ENCODE results near the gene LAMA5.

The LAMA5 gene

DNA sequence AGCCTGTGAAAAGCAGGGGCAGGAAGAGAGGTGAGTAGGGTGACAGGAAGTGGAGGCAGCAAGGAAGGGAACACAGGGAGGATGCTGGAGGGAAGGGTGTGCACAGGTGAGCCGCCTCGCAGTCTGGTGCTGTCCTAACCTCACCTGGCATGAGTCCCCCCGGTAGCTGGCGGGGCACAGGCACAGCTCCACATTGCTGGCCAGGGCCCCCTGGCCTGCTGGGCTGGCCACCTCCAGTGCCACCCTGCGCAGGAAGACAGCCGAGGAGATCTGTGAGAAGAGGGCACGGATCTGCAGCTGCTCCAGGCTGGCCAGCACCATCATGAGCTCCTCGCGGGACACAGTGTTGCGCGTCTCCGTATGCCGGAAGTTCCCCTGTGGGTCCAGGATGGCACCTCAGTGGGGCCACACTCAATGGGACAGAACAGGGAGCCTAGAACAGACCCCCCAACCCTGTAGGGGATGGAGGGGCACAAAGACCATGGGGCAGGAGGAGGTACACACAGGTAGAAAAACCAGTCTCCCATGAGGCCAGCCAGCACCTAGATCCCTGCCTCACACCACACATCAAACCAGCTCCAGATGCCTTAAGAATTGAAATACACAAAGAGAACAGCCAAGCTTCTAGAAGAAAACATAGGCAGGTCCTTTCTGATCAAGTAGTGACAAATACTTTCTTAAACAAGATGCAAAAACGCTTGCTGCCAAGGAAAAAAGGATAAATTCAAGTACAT is 41.8 kb downstream of the LAMA5 start:
- DNase-seq = no peak
- H3K36me3 ChIP-seq (replicated peaks; ENCODE audit: insufficient read depth, low read length) = no peaks in the 10 kb centered on the region; the same call in 1 of the 2 replicates

DNA sequence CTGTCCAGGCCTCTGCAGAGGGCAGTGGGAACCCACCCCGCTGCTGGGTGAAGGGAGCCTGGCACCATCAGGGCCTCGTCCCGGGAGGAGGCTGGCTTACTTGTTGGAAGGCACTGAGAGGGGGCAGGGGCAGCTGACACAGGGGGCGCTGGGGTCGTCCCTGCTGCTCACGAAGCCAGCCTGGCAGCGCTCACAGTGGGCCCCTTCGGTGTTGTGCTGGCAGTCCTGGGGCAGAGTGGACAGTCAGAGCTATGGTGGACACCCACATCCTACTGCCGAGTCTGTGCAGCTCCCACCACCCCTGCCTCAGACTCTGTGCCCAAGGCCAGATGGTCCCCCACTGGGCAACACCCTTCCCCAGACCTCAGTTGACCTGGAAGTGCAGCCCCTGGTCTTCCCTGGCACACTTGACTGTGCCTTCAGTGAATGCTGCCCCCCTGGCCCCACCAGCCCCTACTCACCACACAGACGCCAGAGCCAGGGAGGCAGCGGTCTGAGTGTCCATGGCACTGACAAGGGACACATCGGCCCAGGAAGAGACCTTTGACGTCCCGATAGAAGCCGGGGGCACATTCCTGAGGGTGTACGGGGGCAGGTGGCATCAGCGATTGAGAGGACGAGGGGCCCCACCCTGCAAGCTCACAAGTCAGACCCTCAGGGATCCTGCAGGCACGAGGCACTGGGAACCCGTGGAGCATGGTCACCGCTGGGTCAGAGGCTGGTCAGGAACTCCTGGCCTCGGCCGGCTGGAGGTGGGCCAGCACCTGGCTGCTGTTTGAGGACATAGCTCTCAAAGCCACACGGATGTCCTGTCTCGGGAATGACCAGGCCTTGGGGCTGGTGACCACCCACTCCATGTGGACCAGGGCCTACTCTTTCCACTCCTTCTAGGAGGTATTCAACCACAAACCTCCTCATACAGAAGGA is 42.9 kb downstream of the LAMA5 start:
- H3K9me3 ChIP-seq (replicated peaks; ENCODE audit: insufficient read depth, low read length) = no peaks in the 10 kb centered on the region
- H3K36me3 ChIP-seq (replicated peaks; ENCODE audit: insufficient read depth, low read length) = no peaks in the 10 kb centered on the region; the same call in 1 of the 2 replicates
- no peaks in the 10 kb centered on the region for H3K27me3 ChIP-seq (replicated peaks; ENCODE audit: insufficient read depth, low read length)
- H3K9me2 ChIP-seq (replicated peaks; ENCODE audit: insufficient read depth, low read length) = no peaks in the 10 kb centered on the region
- H3K4me1 ChIP-seq (ENCODE audit: low read length) = no peaks in the 10 kb centered on the region
- TF ChIP-seq, protein P1, sequence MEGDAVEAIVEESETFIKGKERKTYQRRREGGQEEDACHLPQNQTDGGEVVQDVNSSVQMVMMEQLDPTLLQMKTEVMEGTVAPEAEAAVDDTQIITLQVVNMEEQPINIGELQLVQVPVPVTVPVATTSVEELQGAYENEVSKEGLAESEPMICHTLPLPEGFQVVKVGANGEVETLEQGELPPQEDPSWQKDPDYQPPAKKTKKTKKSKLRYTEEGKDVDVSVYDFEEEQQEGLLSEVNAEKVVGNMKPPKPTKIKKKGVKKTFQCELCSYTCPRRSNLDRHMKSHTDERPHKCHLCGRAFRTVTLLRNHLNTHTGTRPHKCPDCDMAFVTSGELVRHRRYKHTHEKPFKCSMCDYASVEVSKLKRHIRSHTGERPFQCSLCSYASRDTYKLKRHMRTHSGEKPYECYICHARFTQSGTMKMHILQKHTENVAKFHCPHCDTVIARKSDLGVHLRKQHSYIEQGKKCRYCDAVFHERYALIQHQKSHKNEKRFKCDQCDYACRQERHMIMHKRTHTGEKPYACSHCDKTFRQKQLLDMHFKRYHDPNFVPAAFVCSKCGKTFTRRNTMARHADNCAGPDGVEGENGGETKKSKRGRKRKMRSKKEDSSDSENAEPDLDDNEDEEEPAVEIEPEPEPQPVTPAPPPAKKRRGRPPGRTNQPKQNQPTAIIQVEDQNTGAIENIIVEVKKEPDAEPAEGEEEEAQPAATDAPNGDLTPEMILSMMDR (IDR thresholded peaks at IDR 0.05; ENCODE audit: low read length) = no peak
- TF ChIP-seq EZH2phosphoT487 (IDR thresholded peaks at IDR 0.05; ENCODE audit: low read length) = no peak
- TF ChIP-seq EZH2 (optimal IDR thresholded peaks at IDR 0.05; ENCODE audit: low read depth, low read length) = no peak
- no peak for DNase-seq
- H4K20me1 ChIP-seq (ENCODE audit: insufficient read depth, low read length) = no peaks in the 10 kb centered on the region
- H3K4me3 ChIP-seq (ENCODE audit: low read length) = no peak overlapping the region
- H3K9ac ChIP-seq (ENCODE audit: low read length) = no peak overlapping the region
- H3K79me2 ChIP-seq (ENCODE audit: low read length) = no peaks in the 10 kb centered on the region
- H3F3A ChIP-seq (ENCODE audit: insufficient read depth, low read length) = peaks cover 6% of the 10 kb centered on the region; the same call in 1 of the 2 replicates
- no peak overlapping the region for H3K4me2 ChIP-seq (ENCODE audit: low read depth, low read length)
- H3K27ac ChIP-seq (ENCODE audit: low read length) = no peak overlapping the region
- no peak overlapping the region for H2AFZ ChIP-seq (ENCODE audit: low read length)

More for the DNA sequence above, 41.8 kb downstream of the LAMA5 start:
- H3K9me3 ChIP-seq (replicated peaks; ENCODE audit: insufficient read depth, low read length) = no peaks in the 10 kb centered on the region
- H3K27me3 ChIP-seq (replicated peaks; ENCODE audit: insufficient read depth, low read length) = no peaks in the 10 kb centered on the region
- no peaks in the 10 kb centered on the region for H3K4me1 ChIP-seq (ENCODE audit: low read length)
- H3K27ac ChIP-seq (ENCODE audit: low read length) = no peak overlapping the region
- H3K9me2 ChIP-seq (replicated peaks; ENCODE audit: insufficient read depth, low read length) = no peaks in the 10 kb centered on the region
- H3K9ac ChIP-seq (ENCODE audit: low read length) = no peak overlapping the region
- H2AFZ ChIP-seq (ENCODE audit: low read length) = no peak overlapping the region
- H4K20me1 ChIP-seq (ENCODE audit: insufficient read depth, low read length) = no peaks in the 10 kb centered on the region
- H3F3A ChIP-seq (ENCODE audit: insufficient read depth, low read length) = peaks cover 6% of the 10 kb centered on the region; the same call in 1 of the 2 replicates
- TF ChIP-seq, protein P1 (IDR thresholded peaks at IDR 0.05; ENCODE audit: low read length) = no peak
- TF ChIP-seq EZH2phosphoT487 (IDR thresholded peaks at IDR 0.05; ENCODE audit: low read length) = no peak
- no peak overlapping the region for H3K4me2 ChIP-seq (ENCODE audit: low read depth, low read length)
- no peak overlapping the region for H3K4me3 ChIP-seq (ENCODE audit: low read length)
- H3K79me2 ChIP-seq (ENCODE audit: low read length) = no peaks in the 10 kb centered on the region

DNA sequence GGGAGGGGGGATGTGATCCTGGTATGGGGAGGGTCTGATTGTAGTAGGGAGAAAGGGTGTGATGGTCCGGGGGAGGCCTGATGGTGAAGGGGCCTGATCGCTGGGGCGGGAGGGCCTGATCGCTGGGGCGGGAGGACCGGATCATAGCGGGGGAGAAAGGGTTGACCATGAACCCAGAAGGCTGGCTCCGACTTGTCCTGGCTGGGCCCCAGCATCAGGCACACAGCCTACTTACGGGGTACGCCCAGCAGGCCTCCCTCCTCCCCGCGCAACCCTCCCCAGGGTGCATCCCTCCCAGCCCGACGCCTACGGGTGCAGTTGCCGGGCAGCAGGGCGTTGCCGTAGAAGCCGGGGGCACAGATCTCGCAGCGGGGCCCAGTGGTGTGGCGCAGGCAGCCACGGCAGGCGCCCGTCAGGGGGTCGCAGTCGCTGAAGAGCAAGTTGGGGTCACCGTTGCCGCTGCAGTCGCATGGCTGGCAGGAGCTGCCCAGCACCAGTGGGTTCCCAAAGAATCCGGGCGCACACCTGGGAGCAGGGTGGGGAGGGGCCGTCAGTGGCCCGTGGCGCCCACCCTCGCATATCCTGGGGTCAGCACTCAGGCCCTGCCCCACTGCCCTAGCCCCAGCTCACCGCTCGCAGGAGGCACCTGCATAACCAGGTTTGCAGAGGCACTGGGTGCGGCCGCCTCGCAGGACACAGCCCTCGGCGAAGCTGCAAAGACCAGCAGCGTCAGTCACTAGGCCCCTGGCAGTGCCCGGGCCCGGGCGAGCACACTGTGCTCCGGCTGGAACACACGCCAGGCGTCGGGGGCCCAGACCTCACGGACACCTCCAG is 43.7 kb downstream of the LAMA5 start:
- H3K4me2 ChIP-seq (ENCODE audit: low read depth, low read length) = no peak overlapping the region
- TF ChIP-seq EZH2phosphoT487 (IDR thresholded peaks at IDR 0.05; ENCODE audit: low read length) (no peak), EZH2 (optimal IDR thresholded peaks at IDR 0.05; ENCODE audit: low read depth, low read length) (no peak)
- TF ChIP-seq, protein P1 (IDR thresholded peaks at IDR 0.05; ENCODE audit: low read length) = no peak
- H3K9me2 ChIP-seq (replicated peaks; ENCODE audit: insufficient read depth, low read length) = no peaks in the 10 kb centered on the region
- DNase-seq = no peak
- H4K20me1 ChIP-seq (ENCODE audit: insufficient read depth, low read length) = no peaks in the 10 kb centered on the region
- H2AFZ ChIP-seq (ENCODE audit: low read length) = no peak overlapping the region
- H3K27me3 ChIP-seq (replicated peaks; ENCODE audit: insufficient read depth, low read length) = no peaks in the 10 kb centered on the region
- H3K9ac ChIP-seq (ENCODE audit: low read length) = no peak overlapping the region
- no peak overlapping the region for H3K27ac ChIP-seq (ENCODE audit: low read length)
- H3K4me3 ChIP-seq (ENCODE audit: low read length) = no peak overlapping the region
- H3K79me2 ChIP-seq (ENCODE audit: low read length) = no peaks in the 10 kb centered on the region
- peaks cover 6% of the 10 kb centered on the region; the same call in 1 of the 2 replicates for H3F3A ChIP-seq (ENCODE audit: insufficient read depth, low read length)
- H3K9me3 ChIP-seq (replicated peaks; ENCODE audit: insufficient read depth, low read length) = no peaks in the 10 kb centered on the region
- H3K36me3 ChIP-seq (replicated peaks; ENCODE audit: insufficient read depth, low read length) = no peaks in the 10 kb centered on the region; the same call in 1 of the 2 replicates
- H3K4me1 ChIP-seq (ENCODE audit: low read length) = no peaks in the 10 kb centered on the region

All from MM.1S (cell line).